Measurements from ENCODE around the gene CCDC83.

The CCDC83 gene

DNA sequence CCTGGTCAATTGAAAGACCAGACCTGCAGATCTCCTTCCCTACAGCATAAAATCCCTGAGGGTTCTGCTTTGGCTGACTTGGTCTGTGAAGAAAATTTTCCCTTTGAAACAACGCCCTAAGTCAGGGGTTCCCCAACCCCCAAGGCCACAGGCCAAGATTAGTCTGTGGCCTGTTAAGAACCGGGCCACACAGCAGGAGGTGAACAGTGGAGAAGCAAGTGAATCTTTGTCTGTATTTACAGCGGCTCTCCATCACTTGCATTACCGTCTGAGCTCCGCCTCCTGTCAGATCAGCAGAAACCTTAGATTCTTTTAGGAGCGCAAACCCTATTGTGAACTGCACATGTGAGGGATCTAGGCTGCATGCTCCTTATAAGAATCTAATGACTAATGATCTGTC lies 38.2 kb downstream of the CCDC83 start:
- no peak for TF ChIP-seq CTCF (IDR thresholded peaks at IDR 0.05; ENCODE audit: low read depth, low read length)
- no peak for DNase-seq (ENCODE audit: low read depth, low spot score)
- in situ Hi-C loops (cut with HindIII; ENCODE audit: low sequenced_read_pairs), result no loop called here
- H3K4me3 ChIP-seq (ENCODE audit: low read depth, low read length), result no peak overlapping the region

- in situ Hi-C loops (cut with HindIII; ENCODE audit: low sequenced_read_pairs), result no loop called here
- H3K4me3 ChIP-seq (ENCODE audit: low read depth, low read length), result no peak overlapping the region
- TF ChIP-seq CTCF (IDR thresholded peaks at IDR 0.05; ENCODE audit: low read depth, low read length), result no peak
- DNase-seq (ENCODE audit: low read depth, low spot score), result no peak
Measured at GRCh38 chr11:85896876-85897275, 41.7 kb downstream of the CCDC83 start.

DNA sequence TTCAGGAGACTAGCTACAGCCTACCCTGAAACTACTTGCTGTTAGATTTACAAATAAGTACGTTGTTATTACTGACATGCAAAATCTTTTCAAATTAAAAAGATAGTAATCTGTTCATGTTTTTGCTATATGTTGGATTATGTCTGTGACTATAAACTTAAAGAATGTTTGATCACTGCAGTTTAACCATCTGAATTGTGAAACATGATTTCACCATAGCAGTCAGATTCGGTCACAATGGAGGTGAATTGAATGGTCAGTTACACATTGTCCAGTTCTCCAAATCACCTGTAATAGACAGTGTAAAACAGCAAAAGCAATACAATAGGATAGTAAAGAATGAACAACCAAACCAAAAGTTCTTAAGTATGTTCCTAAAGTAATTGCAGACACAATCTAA lies 43.3 kb downstream of the CCDC83 start:
- no peak for DNase-seq (ENCODE audit: low read depth, low spot score)
- no peak for TF ChIP-seq CTCF (IDR thresholded peaks at IDR 0.05; ENCODE audit: low read depth, low read length)
- H3K4me3 ChIP-seq (ENCODE audit: low read depth, low read length), result no peak overlapping the region
- in situ Hi-C loops (cut with HindIII; ENCODE audit: low sequenced_read_pairs), result no loop called here

DNA sequence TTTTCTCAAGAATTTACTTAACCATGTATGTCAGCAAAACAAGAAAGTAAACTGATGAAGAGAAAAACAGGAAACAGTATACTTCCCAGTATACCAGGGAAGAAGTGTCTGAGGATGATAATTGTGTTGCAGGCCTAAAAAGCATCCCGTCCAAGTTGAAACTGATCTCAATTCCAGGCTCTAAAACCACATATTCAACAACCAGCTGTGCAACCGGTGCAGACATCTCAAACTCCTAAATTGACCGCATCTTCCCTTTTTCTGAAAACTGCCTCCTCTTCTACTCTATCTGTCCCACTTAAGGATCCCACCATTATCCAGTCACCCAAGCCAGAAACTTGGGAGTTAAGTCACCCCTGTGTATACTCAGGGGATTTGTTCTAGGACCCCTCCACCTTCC lies 47.2 kb downstream of the CCDC83 start:
- in situ Hi-C loops (cut with HindIII; ENCODE audit: low sequenced_read_pairs), result no loop called here

DNA sequence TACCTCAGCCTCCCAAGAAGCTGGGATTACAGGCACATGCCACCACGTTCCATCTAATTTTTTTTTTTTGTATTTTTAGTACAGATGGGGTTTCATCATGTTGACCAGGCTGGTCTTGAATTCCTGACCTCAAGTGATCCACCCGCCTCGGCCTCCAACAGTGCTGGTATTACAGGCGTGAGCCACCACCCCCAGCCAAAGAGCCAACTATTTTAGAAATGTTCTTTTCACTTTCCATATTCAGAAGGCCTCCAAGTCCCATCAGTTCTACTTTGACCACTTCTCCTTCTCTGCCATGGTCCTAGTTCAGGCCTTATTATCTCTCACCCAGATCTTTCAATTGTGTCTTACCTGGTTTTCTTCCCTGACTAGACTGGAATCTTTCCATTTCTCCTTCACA lies 48.2 kb downstream of the CCDC83 start:
- no peak overlapping the region for H3K4me3 ChIP-seq (ENCODE audit: low read depth, low read length)
- no peak for TF ChIP-seq CTCF (IDR thresholded peaks at IDR 0.05; ENCODE audit: low read depth, low read length)
- DNase-seq (ENCODE audit: low read depth, low spot score), result no peak
- in situ Hi-C loops (cut with HindIII; ENCODE audit: low sequenced_read_pairs), result no loop called here

More for the DNA sequence above, 47.2 kb downstream of the CCDC83 start:
- TF ChIP-seq CTCF (IDR thresholded peaks at IDR 0.05; ENCODE audit: low read depth, low read length), result no peak
- no peak overlapping the region for H3K4me3 ChIP-seq (ENCODE audit: low read depth, low read length)
- DNase-seq (ENCODE audit: low read depth, low spot score), result no peak

DNA sequence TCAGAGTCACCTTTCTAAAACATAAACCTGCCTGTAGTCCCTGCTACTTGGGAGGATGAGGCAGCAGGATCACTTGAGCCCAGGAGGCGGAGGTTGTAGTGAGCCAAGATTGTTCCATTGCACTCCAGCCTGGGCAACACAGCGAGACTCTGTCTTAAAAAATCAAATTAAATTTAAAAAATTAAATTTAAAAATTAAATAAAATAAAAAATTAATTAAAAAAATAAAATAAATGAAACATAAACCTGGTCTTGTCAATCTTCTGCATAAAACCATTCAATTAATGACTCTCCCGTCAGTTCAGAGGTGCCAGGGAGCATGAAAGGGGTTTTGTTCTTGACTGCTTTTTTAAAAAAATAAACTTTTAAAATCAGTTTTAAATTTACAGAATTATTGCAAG lies 48.6 kb downstream of the CCDC83 start:
- no peak for DNase-seq (ENCODE audit: low read depth, low spot score)
- no peak overlapping the region for H3K4me3 ChIP-seq (ENCODE audit: low read depth, low read length)
- no peak for TF ChIP-seq CTCF (IDR thresholded peaks at IDR 0.05; ENCODE audit: low read depth, low read length)
- in situ Hi-C loops (cut with HindIII; ENCODE audit: low sequenced_read_pairs), result no loop called here

GRCh38 chr11:85912414-85912813 lies 57.2 kb downstream of the CCDC83 start:
- no peak for DNase-seq (ENCODE audit: low read depth, low spot score)
- TF ChIP-seq CTCF (IDR thresholded peaks at IDR 0.05; ENCODE audit: low read depth, low read length), result no peak
- H3K4me3 ChIP-seq (ENCODE audit: low read depth, low read length), result no peak overlapping the region
- in situ Hi-C loops (cut with HindIII; ENCODE audit: low sequenced_read_pairs), result no loop called here
